H1 (cell line): ENCODE data around the gene NNMT. TPM values are rescaled to one million over a fixed set of nuclear protein-coding genes. Genes with fewer than 3 reads are reported as not detected.

Experiments used
- BCL11A ChIP-seq, 2 experiments: IDR thresholded peaks; one replicate each; pipeline ENCODE4 v1.6.1; 2011; ENCODE audit warnings: low read depth in 2 of 2, low read length in 2 of 2, mild to moderate bottlenecking in 2 of 2
- CREB1 ChIP-seq: IDR thresholded peaks from 2 replicates; pipeline ENCODE4 v1.6.1; 2012; ENCODE audit warnings: inconsistent platforms
- JUN ChIP-seq: IDR thresholded peaks from 2 replicates; pipeline ENCODE4 v1.6.1; 2011; ENCODE audit warnings: low read depth, mild to moderate bottlenecking, improper control_type of control experiment, low read length
- JUND ChIP-seq: IDR thresholded peaks from 2 replicates; pipeline ENCODE4 v1.6.1; 2011; ENCODE audit warnings: mild to moderate bottlenecking, improper control_type of control experiment, low read length
- KDM5A ChIP-seq: fragments of 200-600 bp; IDR thresholded peaks from 2 replicates; pipeline ENCODE4 v1.7.1; 2012; ENCODE audit warnings: mild to moderate bottlenecking, low read length, inconsistent platforms, mixed read lengths
- MAFK ChIP-seq: IDR thresholded peaks from 2 replicates; pipeline ENCODE4 v1.6.1; 2012; ENCODE audit warnings: low read depth, mild to moderate bottlenecking, improper control_type of control experiment, low read length
- RFX5 ChIP-seq: IDR thresholded peaks from 2 replicates; pipeline ENCODE4 v1.6.1; 2011; ENCODE audit warnings: low read depth, low read length, improper control_type of control experiment, borderline replicate concordance
- SIRT6 ChIP-seq: IDR thresholded peaks from one replicate; pipeline ENCODE4 v1.7.1; 2012; ENCODE audit warnings: low read length, inconsistent platforms
- SRF ChIP-seq: IDR thresholded peaks from 2 replicates; pipeline ENCODE4 v1.6.1; 2011; ENCODE audit warnings: mild to moderate bottlenecking, low read depth, low read length, moderate library complexity
- YY1 ChIP-seq: IDR thresholded peaks from 2 replicates; pipeline ENCODE4 v1.6.1; 2011; ENCODE audit warnings: low read depth, mild to moderate bottlenecking, low read length
- polyA plus RNA-seq, 7 experiments: library from polyadenylated mRNA; depleted of rRNA in 3 of 7; stranded (reverse) in 5 of 7; unstranded in 2 of 7; fragments of >200 nt in 5 of 7; fragments of 200-250 nt in 2 of 7; gene quantifications; 1 replicate in 5 of 7; 2 replicates in 1 of 7; 4 replicates in 1 of 7; pipeline versions ENCODE4 v1.2.1 to v1.2.3, GENCODE V29; 2011 to 2013; ENCODE audit warnings: missing spikeins in 2 of 7, mixed read lengths in 2 of 7
- total RNA-seq: library from RNA; stranded (reverse); fragmentation: NEBNext Ultra II Directional; extraction: Animal tissue kit (Norgen Biotek cat#: 25700); gene quantifications from 2 replicates; pipeline ENCODE4 v1.2.1, GENCODE V29; 2021
- TF ChIP-seq, protein P1 (sequence below): fragments of 300-600 bp; sonication (generic); IDR thresholded peaks from 2 replicates; pipeline ENCODE4 v1.7.1; 2012; ENCODE audit warnings: low read length, moderate library complexity, mild to moderate bottlenecking, inconsistent platforms; ENCODE audit not compliant: insufficient replicate concordance
- TF ChIP-seq, protein P2 (sequence below): IDR thresholded peaks from 2 replicates; pipeline ENCODE4 v1.6.1; 2011; ENCODE audit warnings: low read length, improper control_type of control experiment

The NNMT gene
- total and polyA plus RNA-seq, 2 of the 8 experiments (the other 6 are each of a cell fraction or from before 2014, with no cell fraction given): not detected

DNA sequence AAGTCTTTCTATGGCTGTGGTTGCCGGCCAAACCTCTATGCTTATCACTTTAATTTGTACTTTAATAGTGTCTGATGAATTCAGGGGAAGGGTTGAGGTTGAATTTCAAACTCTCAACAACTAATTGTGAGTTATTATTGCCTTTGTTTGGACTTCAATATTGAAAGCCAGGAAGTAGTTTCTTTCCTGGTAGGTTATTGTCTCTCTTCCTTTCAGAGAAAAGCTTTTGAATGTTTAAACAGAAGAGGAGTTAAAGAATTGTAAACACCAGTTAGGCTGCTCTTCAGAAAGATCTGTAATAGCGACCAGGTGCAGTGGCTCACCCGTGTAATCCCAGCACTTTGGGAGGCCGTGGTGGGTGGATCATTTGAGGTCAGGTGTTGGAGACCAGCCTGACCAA, 22.2 kb downstream of the NNMT start (continued):
- TF ChIP-seq, protein P1, sequence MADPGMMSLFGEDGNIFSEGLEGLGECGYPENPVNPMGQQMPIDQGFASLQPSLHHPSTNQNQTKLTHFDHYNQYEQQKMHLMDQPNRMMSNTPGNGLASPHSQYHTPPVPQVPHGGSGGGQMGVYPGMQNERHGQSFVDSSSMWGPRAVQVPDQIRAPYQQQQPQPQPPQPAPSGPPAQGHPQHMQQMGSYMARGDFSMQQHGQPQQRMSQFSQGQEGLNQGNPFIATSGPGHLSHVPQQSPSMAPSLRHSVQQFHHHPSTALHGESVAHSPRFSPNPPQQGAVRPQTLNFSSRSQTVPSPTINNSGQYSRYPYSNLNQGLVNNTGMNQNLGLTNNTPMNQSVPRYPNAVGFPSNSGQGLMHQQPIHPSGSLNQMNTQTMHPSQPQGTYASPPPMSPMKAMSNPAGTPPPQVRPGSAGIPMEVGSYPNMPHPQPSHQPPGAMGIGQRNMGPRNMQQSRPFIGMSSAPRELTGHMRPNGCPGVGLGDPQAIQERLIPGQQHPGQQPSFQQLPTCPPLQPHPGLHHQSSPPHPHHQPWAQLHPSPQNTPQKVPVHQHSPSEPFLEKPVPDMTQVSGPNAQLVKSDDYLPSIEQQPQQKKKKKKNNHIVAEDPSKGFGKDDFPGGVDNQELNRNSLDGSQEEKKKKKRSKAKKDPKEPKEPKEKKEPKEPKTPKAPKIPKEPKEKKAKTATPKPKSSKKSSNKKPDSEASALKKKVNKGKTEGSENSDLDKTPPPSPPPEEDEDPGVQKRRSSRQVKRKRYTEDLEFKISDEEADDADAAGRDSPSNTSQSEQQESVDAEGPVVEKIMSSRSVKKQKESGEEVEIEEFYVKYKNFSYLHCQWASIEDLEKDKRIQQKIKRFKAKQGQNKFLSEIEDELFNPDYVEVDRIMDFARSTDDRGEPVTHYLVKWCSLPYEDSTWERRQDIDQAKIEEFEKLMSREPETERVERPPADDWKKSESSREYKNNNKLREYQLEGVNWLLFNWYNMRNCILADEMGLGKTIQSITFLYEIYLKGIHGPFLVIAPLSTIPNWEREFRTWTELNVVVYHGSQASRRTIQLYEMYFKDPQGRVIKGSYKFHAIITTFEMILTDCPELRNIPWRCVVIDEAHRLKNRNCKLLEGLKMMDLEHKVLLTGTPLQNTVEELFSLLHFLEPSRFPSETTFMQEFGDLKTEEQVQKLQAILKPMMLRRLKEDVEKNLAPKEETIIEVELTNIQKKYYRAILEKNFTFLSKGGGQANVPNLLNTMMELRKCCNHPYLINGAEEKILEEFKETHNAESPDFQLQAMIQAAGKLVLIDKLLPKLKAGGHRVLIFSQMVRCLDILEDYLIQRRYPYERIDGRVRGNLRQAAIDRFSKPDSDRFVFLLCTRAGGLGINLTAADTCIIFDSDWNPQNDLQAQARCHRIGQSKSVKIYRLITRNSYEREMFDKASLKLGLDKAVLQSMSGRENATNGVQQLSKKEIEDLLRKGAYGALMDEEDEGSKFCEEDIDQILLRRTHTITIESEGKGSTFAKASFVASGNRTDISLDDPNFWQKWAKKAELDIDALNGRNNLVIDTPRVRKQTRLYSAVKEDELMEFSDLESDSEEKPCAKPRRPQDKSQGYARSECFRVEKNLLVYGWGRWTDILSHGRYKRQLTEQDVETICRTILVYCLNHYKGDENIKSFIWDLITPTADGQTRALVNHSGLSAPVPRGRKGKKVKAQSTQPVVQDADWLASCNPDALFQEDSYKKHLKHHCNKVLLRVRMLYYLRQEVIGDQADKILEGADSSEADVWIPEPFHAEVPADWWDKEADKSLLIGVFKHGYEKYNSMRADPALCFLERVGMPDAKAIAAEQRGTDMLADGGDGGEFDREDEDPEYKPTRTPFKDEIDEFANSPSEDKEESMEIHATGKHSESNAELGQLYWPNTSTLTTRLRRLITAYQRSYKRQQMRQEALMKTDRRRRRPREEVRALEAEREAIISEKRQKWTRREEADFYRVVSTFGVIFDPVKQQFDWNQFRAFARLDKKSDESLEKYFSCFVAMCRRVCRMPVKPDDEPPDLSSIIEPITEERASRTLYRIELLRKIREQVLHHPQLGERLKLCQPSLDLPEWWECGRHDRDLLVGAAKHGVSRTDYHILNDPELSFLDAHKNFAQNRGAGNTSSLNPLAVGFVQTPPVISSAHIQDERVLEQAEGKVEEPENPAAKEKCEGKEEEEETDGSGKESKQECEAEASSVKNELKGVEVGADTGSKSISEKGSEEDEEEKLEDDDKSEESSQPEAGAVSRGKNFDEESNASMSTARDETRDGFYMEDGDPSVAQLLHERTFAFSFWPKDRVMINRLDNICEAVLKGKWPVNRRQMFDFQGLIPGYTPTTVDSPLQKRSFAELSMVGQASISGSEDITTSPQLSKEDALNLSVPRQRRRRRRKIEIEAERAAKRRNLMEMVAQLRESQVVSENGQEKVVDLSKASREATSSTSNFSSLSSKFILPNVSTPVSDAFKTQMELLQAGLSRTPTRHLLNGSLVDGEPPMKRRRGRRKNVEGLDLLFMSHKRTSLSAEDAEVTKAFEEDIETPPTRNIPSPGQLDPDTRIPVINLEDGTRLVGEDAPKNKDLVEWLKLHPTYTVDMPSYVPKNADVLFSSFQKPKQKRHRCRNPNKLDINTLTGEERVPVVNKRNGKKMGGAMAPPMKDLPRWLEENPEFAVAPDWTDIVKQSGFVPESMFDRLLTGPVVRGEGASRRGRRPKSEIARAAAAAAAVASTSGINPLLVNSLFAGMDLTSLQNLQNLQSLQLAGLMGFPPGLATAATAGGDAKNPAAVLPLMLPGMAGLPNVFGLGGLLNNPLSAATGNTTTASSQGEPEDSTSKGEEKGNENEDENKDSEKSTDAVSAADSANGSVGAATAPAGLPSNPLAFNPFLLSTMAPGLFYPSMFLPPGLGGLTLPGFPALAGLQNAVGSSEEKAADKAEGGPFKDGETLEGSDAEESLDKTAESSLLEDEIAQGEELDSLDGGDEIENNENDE: no peak
- no peak for TF ChIP-seq SRF
- TF ChIP-seq SIRT6: no peak
- no peak for TF ChIP-seq BCL11A (IDR thresholded peaks at IDR 0.05; ENCODE audit: low read depth in 2 of 2, low read length in 2 of 2)
- no peak for TF ChIP-seq JUND
- no peak for TF ChIP-seq MAFK
- no peak for TF ChIP-seq RFX5
- TF ChIP-seq KDM5A: no peak
- TF ChIP-seq, protein P2, sequence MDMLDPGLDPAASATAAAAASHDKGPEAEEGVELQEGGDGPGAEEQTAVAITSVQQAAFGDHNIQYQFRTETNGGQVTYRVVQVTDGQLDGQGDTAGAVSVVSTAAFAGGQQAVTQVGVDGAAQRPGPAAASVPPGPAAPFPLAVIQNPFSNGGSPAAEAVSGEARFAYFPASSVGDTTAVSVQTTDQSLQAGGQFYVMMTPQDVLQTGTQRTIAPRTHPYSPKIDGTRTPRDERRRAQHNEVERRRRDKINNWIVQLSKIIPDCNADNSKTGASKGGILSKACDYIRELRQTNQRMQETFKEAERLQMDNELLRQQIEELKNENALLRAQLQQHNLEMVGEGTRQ: no peak
- no peak for TF ChIP-seq YY1
- no peak for TF ChIP-seq CREB1
- no peak for TF ChIP-seq JUN
